Sciatic nerve (tissue), 2 donors: Measurements from ENCODE around the gene AGBL4. TPM values are rescaled to one million over a fixed set of nuclear protein-coding genes. Genes with fewer than 3 reads are reported as not detected.
"Not testable (repeated sequence)": the region's sequence is repeated elsewhere in the genome, so short reads cannot be mapped to it uniquely, and the experiment has no call there.

Source experiments
- ATAC-seq: fragments of 200-7000 bp; cut with Tn5 transposase; one replicate; pipeline ENCODE4 v1.9.1; 2020; ENCODE audit warnings: mild to moderate bottlenecking, moderate library complexity
- DNase-seq: peaks from one replicate; pipeline ENCODE4 v3.0.0-alpha.2; 2020; ENCODE audit warnings: low spot score
- intact Hi-C: fragments of 100-400 bp; cut with DNase I; formaldehyde crosslinking; loops from one replicate; pipeline ENCODE4 v1.14.2; 2022
- total RNA-seq: library from RNA; stranded (reverse); fragmentation: NEBNext Ultra II Directional; extraction: Animal tissue kit (Norgen Biotek cat#: 25700); gene quantifications from one replicate; pipeline ENCODE4 v1.2.1, GENCODE V29; 2021
- donor health status: DM: no; HTN: no; CAD: no.
- donor health status: DM: no; HTN: no; CAD: no.

AGBL4 gene
- total RNA-seq, result 1.3 TPM

- ATAC-seq (peak; percentile 92), DNase-seq (peak; percentile 68)
- intact Hi-C loops, result no loop called here
These were observed at the start of gene AGBL4 for GRCh38 chr1:50023292-50024159. Gene AGBL4, minus strand, starts transcription at chr1:50023954.

- DNase-seq (no peak), ATAC-seq (no peak)
- intact Hi-C loops, result no loop called here
These were observed 43.1 kb upstream of the AGBL4 start for GRCh38 chr1:50066806-50067205.

- intact Hi-C loops, result no loop called here
- ATAC-seq, result no peak
- DNase-seq, result no peak
These were observed 36.5 kb upstream of the AGBL4 start for GRCh38 chr1:50060279-50060678.

- intact Hi-C loops, result no loop called here
- ATAC-seq (no peak), DNase-seq (no peak)
These were observed 25.0 kb upstream of the AGBL4 start for GRCh38 chr1:50048791-50049190.

GRCh38 chr1:50047916-50048694 is 24.4 kb upstream of the AGBL4 start:
- intact Hi-C loops, result no loop called here
- DNase-seq (no peak), ATAC-seq (no peak)

GRCh38 chr1:50038237-50038809 is 14.6 kb upstream of the AGBL4 start:
- intact Hi-C loops, result no loop called here
- ATAC-seq (no peak), DNase-seq (no peak)

- DNase-seq, result no peak
These were observed 4.0 kb upstream of the AGBL4 start for GRCh38 chr1:50027794-50028193.

GRCh38 chr1:49995734-49996133 is 28.0 kb downstream of the AGBL4 start:
- intact Hi-C loops, result loop anchor here (5.0 kb wide), 1 partner anchor 1927 kb away; no protein-coding TSS in a partner anchor
- DNase-seq (no peak), ATAC-seq (no peak)

More at GRCh38 chr1:50027794-50028193, 4.0 kb upstream of the AGBL4 start:
- intact Hi-C loops, result no loop called here
- ATAC-seq, result no peak

- ATAC-seq (no peak), DNase-seq (no peak)
- intact Hi-C loops, result no loop called here
These were observed 52.7 kb downstream of the AGBL4 start for GRCh38 chr1:49971088-49971487.

- intact Hi-C loops, result no loop called here
- DNase-seq, result no peak
- no peak for ATAC-seq
These were observed 72.4 kb downstream of the AGBL4 start for GRCh38 chr1:49951385-49951784.

GRCh38 chr1:49915301-49915700 is 108.5 kb downstream of the AGBL4 start:
- ATAC-seq, DNase-seq, intact Hi-C loops: not testable (repeated sequence)

- DNase-seq (no peak), ATAC-seq (no peak)
These were observed 117.4 kb downstream of the AGBL4 start for GRCh38 chr1:49906365-49906764.

GRCh38 chr1:49864581-49864980 is 159.2 kb downstream of the AGBL4 start:
- DNase-seq (no peak), ATAC-seq (no peak)
- intact Hi-C loops, result no loop called here

More at GRCh38 chr1:49906365-49906764, 117.4 kb downstream of the AGBL4 start:
- intact Hi-C loops, result no loop called here

- no peak for ATAC-seq
- no peak for DNase-seq
- intact Hi-C loops, result no loop called here
These were observed 169.0 kb downstream of the AGBL4 start for GRCh38 chr1:49854741-49855140.

GRCh38 chr1:49842596-49842995 is 181.2 kb downstream of the AGBL4 start:
- DNase-seq (no peak), ATAC-seq (no peak)
- intact Hi-C loops, result no loop called here

GRCh38 chr1:49841767-49842166 is 182.0 kb downstream of the AGBL4 start:
- DNase-seq (no peak), ATAC-seq (no peak)
- intact Hi-C loops, result no loop called here

- intact Hi-C loops, result no loop called here
- ATAC-seq (no peak), DNase-seq (no peak)
These were observed 199.5 kb downstream of the AGBL4 start for GRCh38 chr1:49824261-49824660.

GRCh38 chr1:49817681-49818080 is 206.1 kb downstream of the AGBL4 start:
- intact Hi-C loops, result no loop called here
- ATAC-seq, result no peak
- DNase-seq, result no peak

GRCh38 chr1:49787013-49787412 is 236.7 kb downstream of the AGBL4 start:
- DNase-seq, ATAC-seq: not testable (repeated sequence)

GRCh38 chr1:49765034-49765433 is 258.7 kb downstream of the AGBL4 start:
- DNase-seq, result no peak
- intact Hi-C loops, result no loop called here
- no peak for ATAC-seq

More at GRCh38 chr1:49787013-49787412, 236.7 kb downstream of the AGBL4 start:
- intact Hi-C loops, result not testable (repeated sequence)
